Islet of Langerhans (tissue), 1 donor: ENCODE data around the gene CAMTA1.

Experiments
- FAIRE-seq: peaks from one replicate; lab custom pipeline; 2011; peaks lifted over from hg19 to GRCh38; lab: Jason Lieb, UNC

Gene CAMTA1

GRCh38 chr1:7437036-7437435, 651.8 kb downstream of the CAMTA1 start:
- FAIRE-seq, result no peak

- FAIRE-seq, result no peak
Measured at GRCh38 chr1:7437608-7438395, 652.5 kb downstream of the CAMTA1 start.

- FAIRE-seq, result no peak
Measured at GRCh38 chr1:7438396-7438785, 653.1 kb downstream of the CAMTA1 start.

- no peak for FAIRE-seq
Measured at GRCh38 chr1:7438921-7439655, 653.8 kb downstream of the CAMTA1 start.

GRCh38 chr1:7440154-7440553, 654.9 kb downstream of the CAMTA1 start:
- no peak for FAIRE-seq

- no peak for FAIRE-seq
Measured at GRCh38 chr1:7441143-7441841, 656.0 kb downstream of the CAMTA1 start.

GRCh38 chr1:7442036-7442435, 656.8 kb downstream of the CAMTA1 start:
- no peak for FAIRE-seq

GRCh38 chr1:7442918-7443317, 657.7 kb downstream of the CAMTA1 start:
- FAIRE-seq, result no peak

- no peak for FAIRE-seq
Measured at GRCh38 chr1:7444363-7444762, 659.1 kb downstream of the CAMTA1 start.

- peak; percentile 5 for FAIRE-seq
Measured at GRCh38 chr1:7447093-7447492, 661.8 kb downstream of the CAMTA1 start.

- FAIRE-seq, result no peak
Measured at GRCh38 chr1:7447736-7448135, 662.5 kb downstream of the CAMTA1 start.

GRCh38 chr1:7448986-7449385, 663.7 kb downstream of the CAMTA1 start:
- FAIRE-seq, result no peak

- no peak for FAIRE-seq
Measured at GRCh38 chr1:7449750-7450149, 664.5 kb downstream of the CAMTA1 start.

- FAIRE-seq, result no peak
Measured at GRCh38 chr1:7450838-7451237, 665.6 kb downstream of the CAMTA1 start.

GRCh38 chr1:7453038-7453437, 667.8 kb downstream of the CAMTA1 start:
- no peak for FAIRE-seq

GRCh38 chr1:7454052-7454815, 669.0 kb downstream of the CAMTA1 start:
- FAIRE-seq, result no peak

GRCh38 chr1:7454895-7455784, 669.9 kb downstream of the CAMTA1 start:
- FAIRE-seq, result no peak

- FAIRE-seq, result no peak
Measured at GRCh38 chr1:7455796-7456721, 670.8 kb downstream of the CAMTA1 start.

- no peak for FAIRE-seq
Measured at GRCh38 chr1:7456722-7457082, 671.4 kb downstream of the CAMTA1 start.

GRCh38 chr1:7457811-7458210, 672.6 kb downstream of the CAMTA1 start:
- no peak for FAIRE-seq
